RWPE1 (cell line): ENCODE data around the gene TCF12.

Experiments
- CTCF ChIA-PET: fragments of 350-600 bp; sonication (Branson Sonifier 250); formaldehyde crosslinking; extraction: SDS; loops from one replicate; lab custom pipeline; 2021; lab: Yijun Ruan, JAX
- POLR2A ChIA-PET: fragments of 400-600 bp; formaldehyde crosslinking; extraction: SDS; loops from one replicate; lab custom pipeline; 2020; ENCODE audit warnings: antibody characterized with exemption; ENCODE audit not compliant: low non-redundant PET; lab: Yijun Ruan, JAX
- DNase-seq: peaks from one replicate; pipeline ENCODE4 v3.0.0; 2012; ENCODE audit warnings: low spot score
- H3K27ac ChIP-seq: fragments of 450-650 bp; 2 replicates; pipeline ENCODE4 v1.5.1; 2017
- TF ChIP-seq, protein P1 (sequence below): fragments of 450-650 bp; conservative IDR thresholded peaks from 2 replicates; pipeline ENCODE4 v1.5.1; 2017; ENCODE audit warnings: low read depth, mild to moderate bottlenecking

TCF12 gene

DNA sequence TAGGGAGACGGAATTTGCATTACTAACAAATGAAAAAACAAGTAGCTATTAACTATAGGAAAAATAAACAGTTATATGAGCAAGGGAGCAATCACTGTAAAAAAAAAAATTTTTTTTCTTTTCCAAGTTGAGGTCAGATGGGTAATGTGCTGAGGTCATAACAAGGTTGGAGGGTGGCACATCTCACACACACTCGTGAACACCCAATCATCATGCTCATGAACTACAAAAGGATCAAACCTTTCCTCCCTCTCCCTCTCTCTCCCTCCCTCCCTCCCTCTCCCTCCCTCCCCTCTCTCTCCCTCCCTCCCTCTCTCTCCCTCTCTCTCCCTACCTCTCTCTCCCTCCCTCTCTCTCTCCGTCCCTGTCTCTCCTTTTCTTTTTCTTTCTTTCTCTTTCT lies 360.0 kb downstream of the TCF12 start:
- TF ChIP-seq, protein P1, sequence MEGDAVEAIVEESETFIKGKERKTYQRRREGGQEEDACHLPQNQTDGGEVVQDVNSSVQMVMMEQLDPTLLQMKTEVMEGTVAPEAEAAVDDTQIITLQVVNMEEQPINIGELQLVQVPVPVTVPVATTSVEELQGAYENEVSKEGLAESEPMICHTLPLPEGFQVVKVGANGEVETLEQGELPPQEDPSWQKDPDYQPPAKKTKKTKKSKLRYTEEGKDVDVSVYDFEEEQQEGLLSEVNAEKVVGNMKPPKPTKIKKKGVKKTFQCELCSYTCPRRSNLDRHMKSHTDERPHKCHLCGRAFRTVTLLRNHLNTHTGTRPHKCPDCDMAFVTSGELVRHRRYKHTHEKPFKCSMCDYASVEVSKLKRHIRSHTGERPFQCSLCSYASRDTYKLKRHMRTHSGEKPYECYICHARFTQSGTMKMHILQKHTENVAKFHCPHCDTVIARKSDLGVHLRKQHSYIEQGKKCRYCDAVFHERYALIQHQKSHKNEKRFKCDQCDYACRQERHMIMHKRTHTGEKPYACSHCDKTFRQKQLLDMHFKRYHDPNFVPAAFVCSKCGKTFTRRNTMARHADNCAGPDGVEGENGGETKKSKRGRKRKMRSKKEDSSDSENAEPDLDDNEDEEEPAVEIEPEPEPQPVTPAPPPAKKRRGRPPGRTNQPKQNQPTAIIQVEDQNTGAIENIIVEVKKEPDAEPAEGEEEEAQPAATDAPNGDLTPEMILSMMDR, result no peak
- H3K27ac ChIP-seq, result no peak overlapping the region
- DNase-seq, result no peak
- ChIA-PET POLR2A (no interaction called here), CTCF (no interaction called here)

DNA sequence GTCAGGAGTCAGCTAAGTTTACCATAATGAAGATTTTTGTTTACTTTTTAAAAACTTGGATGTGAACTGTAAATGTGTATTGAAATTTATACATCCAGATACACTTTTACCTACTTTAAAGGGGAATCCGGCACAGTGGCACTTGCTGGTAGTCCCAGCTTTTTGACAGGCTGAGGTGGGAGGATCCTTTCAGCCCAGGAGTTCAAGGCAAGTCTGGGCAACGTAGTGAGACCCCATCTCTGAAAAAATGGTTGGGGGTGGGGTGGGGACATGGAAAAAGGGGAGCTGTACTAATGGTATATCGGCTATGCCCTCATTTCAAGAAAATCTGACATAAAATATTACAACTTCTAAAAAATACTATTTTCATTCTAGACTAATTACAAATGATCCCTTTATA lies 362.0 kb downstream of the TCF12 start:
- TF ChIP-seq, protein P1, result no peak
- ChIA-PET POLR2A (no interaction called here), CTCF (interaction anchor here (0.6 to 1.3 kb wide), 3 partner anchors 26 to 563 kb away, joined by 4 to 5 read pairs (median 4); no protein-coding TSS in a partner anchor)
- no peak overlapping the region for H3K27ac ChIP-seq
- DNase-seq, result no peak

DNA sequence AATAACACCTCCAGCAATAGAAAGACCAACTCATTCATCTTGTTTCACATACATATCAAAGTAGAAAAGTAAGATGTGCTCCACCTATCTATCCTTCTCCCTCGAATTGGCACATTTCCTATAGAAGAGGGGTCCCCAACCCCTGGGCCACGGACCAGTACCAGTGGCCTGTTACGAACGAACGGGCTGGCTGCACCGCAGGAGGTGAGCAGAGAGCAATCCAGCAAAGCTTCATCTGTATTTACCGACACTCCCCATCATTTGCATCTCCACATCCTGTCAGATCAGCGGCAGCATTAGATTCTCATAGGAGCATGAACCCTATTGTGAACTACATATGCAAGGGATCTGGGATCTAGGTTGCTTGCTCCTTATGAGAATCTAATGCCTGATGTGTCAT lies 362.9 kb downstream of the TCF12 start:
- TF ChIP-seq, protein P1, result no peak
- POLR2A ChIA-PET, result no interaction called here
- H3K27ac ChIP-seq, result no peak overlapping the region
- no peak for DNase-seq
- CTCF ChIA-PET, result interaction anchor here (0.7 to 1.3 kb wide), 2 partner anchors 25 to 563 kb away, joined by 4 read pairs; no protein-coding TSS in a partner anchor

DNA sequence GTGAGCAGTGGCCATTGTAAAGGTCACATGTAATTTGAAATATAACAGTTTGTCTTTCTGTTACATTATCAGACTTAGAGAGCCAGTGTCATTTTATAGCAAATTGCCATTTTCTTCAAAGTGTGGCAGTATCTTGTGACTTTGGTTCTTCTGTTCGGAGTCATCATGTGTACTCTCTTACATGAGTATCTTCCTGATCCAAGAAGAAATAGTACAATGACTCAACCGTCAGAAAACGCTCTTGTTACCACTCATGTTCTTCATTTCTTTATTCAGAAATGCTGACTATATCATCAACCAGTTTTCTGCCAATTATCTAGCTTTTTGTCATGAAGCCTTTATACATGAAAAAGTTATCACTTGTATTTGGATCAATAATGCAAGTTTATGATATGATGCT lies 364.2 kb downstream of the TCF12 start:
- ChIA-PET CTCF (interaction anchor here (0.6 kb wide), 1 partner anchor 352 kb away, joined by 4 read pairs; no protein-coding TSS in a partner anchor), POLR2A (no interaction called here)
- TF ChIP-seq, protein P1, result no peak
- H3K27ac ChIP-seq, result no peak overlapping the region
- DNase-seq, result no peak

DNA sequence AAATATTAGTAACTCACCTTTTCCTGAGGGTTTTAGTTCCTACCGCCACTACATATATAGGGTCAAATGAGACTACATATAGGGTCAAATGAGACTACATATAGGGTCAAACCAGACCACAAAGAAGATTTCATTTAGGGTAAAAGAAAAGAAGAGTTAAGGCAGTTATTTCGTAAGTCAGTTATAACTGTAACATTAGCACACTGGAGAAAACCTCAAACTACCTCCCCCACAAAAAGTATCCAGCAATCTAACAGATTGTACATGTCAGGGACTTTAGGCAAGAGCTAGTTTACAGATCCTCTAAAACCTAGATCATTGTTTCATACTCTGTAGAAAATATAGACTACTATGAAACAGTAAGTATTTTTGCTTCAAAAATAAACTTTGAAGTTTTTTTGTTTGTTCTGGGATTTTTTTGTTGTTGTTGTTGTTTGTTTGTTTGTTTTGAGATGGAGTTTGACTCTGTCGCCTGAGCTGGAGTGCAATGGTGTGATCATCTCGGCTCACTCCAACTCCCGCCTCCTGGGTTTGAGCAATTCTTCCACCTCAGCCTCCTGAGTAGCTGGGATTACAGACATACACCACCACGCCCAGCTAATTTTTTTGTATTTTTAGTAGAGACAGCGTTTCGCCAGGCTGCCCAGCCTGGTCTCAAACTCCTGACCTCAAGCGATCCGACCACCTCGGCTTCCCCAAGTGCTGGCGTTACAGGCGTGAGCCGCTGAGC lies 365.5 kb downstream of the TCF12 start:
- ChIA-PET POLR2A (no interaction called here), CTCF (no interaction called here)
- no peak for DNase-seq
- TF ChIP-seq, protein P1, result no peak
- no peak overlapping the region for H3K27ac ChIP-seq

DNA sequence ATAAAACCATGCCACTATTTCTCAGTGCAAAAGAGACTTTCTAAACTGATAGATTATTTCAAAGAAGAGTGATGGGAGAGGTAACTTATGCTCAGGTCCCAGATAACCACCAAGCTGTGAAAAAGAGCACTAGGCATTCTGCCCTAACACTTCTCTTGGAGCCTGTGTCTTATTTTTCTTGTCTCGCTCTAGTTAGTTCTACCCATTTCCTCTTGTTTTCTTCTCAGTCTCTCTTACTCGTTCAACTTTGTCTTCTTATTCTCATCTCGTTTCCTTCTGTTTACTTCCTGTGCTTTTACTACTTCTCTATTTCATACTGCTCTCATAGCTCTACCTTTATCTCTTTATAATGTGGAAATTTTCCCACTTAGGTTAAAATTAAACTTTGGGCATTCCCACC lies 366.1 kb downstream of the TCF12 start:
- POLR2A ChIA-PET, result no interaction called here
- CTCF ChIA-PET, result interaction anchor here (0.6 kb wide), 1 partner anchor 29 kb away, joined by 4 read pairs; no protein-coding TSS in a partner anchor
- TF ChIP-seq, protein P1, result no peak
- no peak overlapping the region for H3K27ac ChIP-seq
- DNase-seq, result no peak
